ENCODE data around the gene MS4A1.
"Not testable (repeated sequence)": the region's sequence is repeated elsewhere in the genome, so short reads cannot be mapped to it uniquely, and the experiment has no call there.

The MS4A1 gene

DNA sequence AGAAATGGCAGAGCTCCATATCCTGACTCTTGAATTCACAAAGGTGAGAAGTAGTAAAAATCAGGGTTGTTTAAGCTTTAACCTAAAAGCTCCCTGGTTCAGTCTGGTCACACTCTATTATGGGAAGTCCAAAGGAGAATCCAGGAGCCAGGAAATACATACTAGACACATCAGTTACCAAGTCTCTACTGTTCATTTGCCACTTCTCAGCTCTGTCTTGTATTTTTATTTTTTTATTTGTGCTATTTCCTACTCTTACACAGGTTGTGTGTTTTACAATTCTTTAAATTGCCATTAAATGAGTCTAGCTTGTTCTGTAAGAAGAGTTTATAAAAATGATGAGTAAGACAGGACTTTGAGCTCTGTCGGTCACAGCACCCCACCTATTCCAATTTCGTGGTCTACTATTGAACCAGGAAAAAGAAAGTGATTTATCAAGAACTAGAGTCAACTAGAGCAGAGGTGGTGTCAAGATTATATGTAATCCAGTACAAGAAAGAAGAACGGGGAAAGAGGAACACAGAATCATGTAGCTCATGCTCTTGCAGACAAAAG lies 46.7 kb downstream of the MS4A1 start:
- no peak for DNase-seq (ENCODE audit: low read depth in 2 of 2)

- DNase-seq (ENCODE audit: low read depth in 2 of 2): no peak
Observed at GRCh38 chr11:60504219-60504905, 48.7 kb downstream of the MS4A1 start.

DNA sequence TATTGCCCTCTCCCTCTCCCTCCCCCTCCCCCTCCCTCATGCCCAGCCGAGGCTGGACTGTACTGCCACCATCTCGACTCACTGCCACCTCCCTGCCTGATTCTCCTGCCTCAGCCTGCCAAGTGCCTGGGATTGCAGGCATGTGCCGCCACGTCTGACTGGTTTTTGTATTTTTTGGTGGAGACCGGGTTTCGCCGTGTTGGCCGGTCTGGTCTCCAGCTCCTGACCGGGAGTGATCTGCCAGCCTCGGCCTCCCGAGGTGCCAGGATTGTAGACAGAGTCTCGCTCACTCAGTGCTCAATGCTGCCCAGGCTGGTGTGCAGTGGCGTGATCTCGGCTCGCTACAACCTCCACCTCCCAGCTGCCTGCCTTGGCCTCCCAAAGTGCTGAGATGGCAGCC lies 54.0 kb downstream of the MS4A1 start:
- DNase-seq (ENCODE audit: low read depth in 2 of 2): not testable (repeated sequence)

DNA sequence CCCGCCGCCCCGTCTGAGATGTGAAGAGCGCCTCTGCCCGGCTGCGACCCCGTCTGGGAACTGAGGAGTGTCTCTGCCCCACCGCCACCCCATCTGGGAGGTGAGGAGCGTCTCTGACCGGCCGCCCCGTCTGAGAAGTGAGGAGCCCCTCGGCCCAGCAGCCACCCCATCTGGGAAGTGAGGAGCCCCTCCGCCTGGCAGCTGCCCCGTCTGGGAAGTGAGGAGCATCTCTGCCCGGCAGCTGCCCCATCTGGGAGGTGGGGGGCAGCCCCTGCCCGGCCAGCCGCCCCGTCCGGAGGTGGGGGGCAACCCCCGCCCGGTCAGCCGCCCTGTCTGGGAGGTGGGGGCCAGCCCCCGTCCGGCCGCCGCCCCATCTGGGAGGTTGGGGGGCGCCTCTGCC lies 54.6 kb downstream of the MS4A1 start:
- not testable (repeated sequence) for DNase-seq (ENCODE audit: low read depth in 2 of 2)

- DNase-seq (ENCODE audit: low read depth in 2 of 2): no peak
Observed at GRCh38 chr11:60511393-60511792, 55.7 kb downstream of the MS4A1 start.

DNA sequence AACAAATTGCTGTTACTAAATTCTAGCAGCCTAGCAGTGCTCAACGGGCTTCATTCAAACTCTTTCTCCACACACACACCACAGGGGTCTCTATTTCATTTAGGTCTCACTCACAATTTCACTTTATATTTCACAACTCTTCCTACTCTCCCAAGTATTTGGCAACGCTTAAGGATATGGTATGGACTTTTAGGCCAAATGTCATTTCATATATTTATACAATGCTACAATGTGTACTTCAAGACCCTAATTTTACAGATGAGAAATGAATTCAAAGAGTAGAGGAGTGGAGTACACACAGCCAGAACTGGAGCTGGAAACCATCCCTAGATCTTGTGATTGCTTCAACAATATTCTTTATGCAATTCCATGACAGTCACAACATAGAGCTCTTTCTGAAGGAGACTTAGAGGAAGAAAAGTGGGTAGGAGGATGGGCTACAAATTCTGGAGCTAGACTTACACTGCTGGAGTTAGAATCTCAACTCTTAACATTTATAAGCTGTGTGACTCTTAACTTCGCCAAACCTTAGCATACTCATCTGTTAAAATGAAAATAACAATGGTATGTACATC lies 57.1 kb downstream of the MS4A1 start:
- no peak for DNase-seq (ENCODE audit: low read depth in 2 of 2)

DNA sequence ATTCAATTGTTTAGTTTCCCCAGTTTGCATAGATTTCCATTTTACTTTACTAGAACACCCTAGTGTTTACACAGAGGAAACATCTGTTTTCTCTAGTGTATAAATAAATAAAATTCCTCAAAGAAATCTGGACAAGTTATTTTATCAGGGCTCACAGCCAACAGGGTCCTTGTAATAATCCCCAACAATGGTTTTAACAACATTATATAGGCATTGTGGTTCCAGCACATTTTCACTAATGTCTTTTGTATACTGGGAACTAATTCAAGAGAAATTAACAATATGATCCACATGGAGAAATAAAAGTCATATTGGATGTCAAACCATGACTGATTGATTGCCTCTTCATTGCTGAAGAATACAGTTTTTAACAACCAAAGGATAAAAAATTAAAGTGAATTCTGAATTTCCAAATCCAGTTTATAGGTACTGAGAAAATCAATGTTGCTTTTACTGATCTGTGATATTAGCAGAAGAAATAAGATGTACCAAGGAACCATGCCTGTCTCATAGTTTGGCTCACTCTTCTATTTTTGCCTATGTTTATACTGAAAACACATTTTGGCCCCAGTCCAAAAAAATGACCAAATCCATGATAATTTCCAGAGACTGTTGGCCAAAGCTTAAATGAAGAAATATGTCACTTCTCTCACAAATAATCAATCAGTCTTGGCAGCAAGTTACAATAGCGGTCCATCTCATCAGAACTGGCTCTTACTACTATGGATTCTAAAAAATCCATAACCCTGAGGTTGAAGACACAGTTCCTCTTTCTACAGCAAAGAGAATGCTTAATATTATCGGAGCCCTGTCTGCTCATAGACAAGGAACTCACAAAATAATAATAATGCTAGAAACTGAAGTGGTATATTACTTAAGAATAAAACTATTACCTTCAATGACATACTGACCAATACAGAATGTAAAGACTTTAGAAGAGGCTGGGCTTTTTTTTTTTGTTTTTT lies 58.1 kb downstream of the MS4A1 start:
- no peak for DNase-seq (ENCODE audit: low read depth in 2 of 2)

GRCh38 chr11:60515144-60515855 lies 59.7 kb downstream of the MS4A1 start, which contains the start of gene MS4A13:
Gene MS4A13, plus strand, starts transcription at chr11:60515392. Its CDS starts 2,692 bp downstream, at chr11:60518084.
- DNase-seq (ENCODE audit: low read depth in 2 of 2): no peak

Measured in stimulated activated CD8-positive, alpha-beta memory T cell treated with anti-CD3 and anti-CD28 coated beads, Interleukin-7, amount 100 ng/mL, for 1 hour (primary cell).